T-cell (primary cell): Measurements from ENCODE around the gene MBL2. TPM values are rescaled to one million over a fixed set of nuclear protein-coding genes. Genes with fewer than 3 reads are reported as not detected.

Source experiments
- ATAC-seq, 4 experiments: fragments of 200-7000 bp in 3 of 4; fragments of 150-1000 bp in 1 of 4; cut with Tn5 transposase; replicated peaks in 1 of 4; 1 replicate in 3 of 4; 2 replicates in 1 of 4; pipeline ENCODE4 v1.10.0; 2021; ENCODE audit warnings: moderate library complexity in 3 of 4, mild to moderate bottlenecking in 2 of 4, moderate number of reproducible peaks in 1 of 4
- CTCF ChIA-PET, 2 donors: fragments of 300-600 bp; sonication (Branson Sonifier 250); formaldehyde crosslinking; loops; one replicate each; lab custom pipeline; 2022; ENCODE audit warnings: antibody characterized with exemption in 2 of 2; lab: Charles Lee
- POLR2A ChIA-PET, 2 donors: fragments of 300-600 bp; sonication (Branson Sonifier 250); formaldehyde crosslinking; loops; one replicate each; lab custom pipeline; 2022; ENCODE audit warnings: antibody characterized with exemption in 2 of 2; lab: Charles Lee
- DNase-seq, 35 experiments: peaks; one replicate each; pipeline versions ENCODE4 v3.0.0 to v3.0.0-alpha.2; 2013 to 2023
- H3K27ac ChIP-seq: one replicate; pipeline ENCODE4 v1.5.1; 2013; ENCODE audit warnings: low read length
- H3K27me3 ChIP-seq, 2 experiments: replicated peaks in 1 of 2; 1 replicate in 1 of 2; 2 replicates in 1 of 2; pipeline versions ENCODE4 v1.6.1 to v1.7.0; 2013; ENCODE audit warnings: low read length in 1 of 2, mixed read lengths in 1 of 2; ENCODE audit not compliant: control insufficient read depth in 2 of 2, insufficient read depth in 2 of 2; ENCODE audit errors: extremely low read depth in 1 of 2
- H3K36me3 ChIP-seq, 2 donors: 1 replicate in 1 of 2; 2 replicates in 1 of 2; pipeline versions ENCODE4 v1.6.1 to v1.7.0; 2013; ENCODE audit warnings: low read length in 1 of 2; ENCODE audit not compliant: control insufficient read depth in 2 of 2, insufficient read depth in 1 of 2; ENCODE audit errors: extremely low read depth in 1 of 2
- H3K4me1 ChIP-seq, 2 experiments: 1 replicate in 1 of 2; 2 replicates in 1 of 2; pipeline versions ENCODE4 v1.6.1 to v1.7.0; 2013; ENCODE audit warnings: low read length in 2 of 2, mixed read lengths in 1 of 2; ENCODE audit not compliant: insufficient read depth in 2 of 2, control insufficient read depth in 1 of 2; ENCODE audit errors: extremely low read depth in 1 of 2
- H3K4me3 ChIP-seq, 2 donors: 1 replicate in 1 of 2; 2 replicates in 1 of 2; pipeline versions ENCODE4 v1.5.1 to v1.7.0; 2013; ENCODE audit warnings: mild to moderate bottlenecking in 2 of 2, low read length in 1 of 2, moderate library complexity in 1 of 2; ENCODE audit not compliant: control insufficient read depth in 1 of 2; ENCODE audit errors: extremely low read depth in 1 of 2
- H3K9me3 ChIP-seq: 2 replicates; pipeline ENCODE4 v1.7.0; 2013
- H3K27ac Mint-ChIP-seq, 2 donors: one replicate each; pipeline ENCODE4 v1.8.0; 2020 to 2021; ENCODE audit warnings: mild to moderate bottlenecking in 2 of 2, mixed read lengths in 2 of 2
- H3K27me3 Mint-ChIP-seq, 2 donors: one replicate each; pipeline ENCODE4 v1.8.0; 2021 to 2022; ENCODE audit warnings: mixed read lengths in 2 of 2
- H3K36me3 Mint-ChIP-seq: one replicate; pipeline ENCODE4 v1.8.0; 2021; ENCODE audit warnings: mixed read lengths
- H3K4me1 Mint-ChIP-seq, 3 donors: one replicate each; pipeline ENCODE4 v1.8.0; 2020 to 2022; ENCODE audit warnings: mixed read lengths in 3 of 3, mild to moderate bottlenecking in 1 of 3
- H3K4me3 Mint-ChIP-seq, 3 donors: one replicate each; pipeline ENCODE4 v1.8.0; 2020 to 2022; ENCODE audit warnings: mild to moderate bottlenecking in 3 of 3, mixed read lengths in 3 of 3, moderate library complexity in 3 of 3
- H3K9me3 Mint-ChIP-seq, 3 donors: one replicate each; pipeline ENCODE4 v1.8.0; 2020 to 2022; ENCODE audit warnings: mixed read lengths in 3 of 3
- WGBS: methylation state at CpG from one replicate; pipeline ENCODE4 v1.1.5; 2013; ENCODE audit warnings: missing lambda C conversion rate; ENCODE audit not compliant: insufficient coverage; 5-methylcytosine and 5-hydroxymethylcytosine counted together
- total RNA-seq, 35 experiments: library from RNA in 6 of 35; stranded (reverse) in 6 of 35; fragments of 120-200 nt in 1 of 35; gene quantifications; one replicate each; pipeline versions ENCODE4 v1.2.1 to v1.2.4 and lab custom pipeline; 2013 to 2026

Gene MBL2
- total RNA-seq, 5 donors from 2014 or later (not counting 1 experiment from before 2014, with no cell fraction given), result 0.10 TPM; not detected in 4

GRCh38 chr10:52746169-52746568, 26.4 kb downstream of the MBL2 start:
- Mint-ChIP-seq H3K27me3 (no peaks in the 10 kb centered on the region), H3K4me1 (no peaks in the 10 kb centered on the region), H3K36me3 (no peaks in the 10 kb centered on the region), H3K27ac (no peak overlapping the region), H3K4me3 (no peak overlapping the region), H3K9me3 (peaks cover 0 to 9% (median 7%) of the 10 kb centered on the region in 3 donors)
- no peak overlapping the region for H3K4me3 ChIP-seq
- CTCF ChIA-PET, result no interaction called here
- DNase-seq (no peak), ATAC-seq (no peak)
- no peaks in the 10 kb centered on the region for H3K4me1 ChIP-seq
- H3K36me3 ChIP-seq, result no peaks in the 10 kb centered on the region
- H3K27me3 ChIP-seq, result no peaks in the 10 kb centered on the region
- H3K27ac ChIP-seq, result no peak overlapping the region
- H3K9me3 ChIP-seq, result no peaks in the 10 kb centered on the region
- WGBS, result 93% methylated on average over 2 of the region's 5 CpGs
- POLR2A ChIA-PET, result no interaction called here

- CTCF ChIA-PET, result interaction anchor here in 1 of 2 donors (0.6 kb wide), 1 partner anchor 85 kb away, joined by 4 read pairs; no protein-coding TSS in a partner anchor
- no peaks in the 10 kb centered on the region for H3K36me3 Mint-ChIP-seq
- no peaks in the 10 kb centered on the region for H3K4me1 ChIP-seq
- DNase-seq (no peak), ATAC-seq (no peak)
- H3K36me3 ChIP-seq, result no peaks in the 10 kb centered on the region
- H3K9me3 ChIP-seq, result no peaks in the 10 kb centered on the region
- WGBS, result 73% methylated on average over 5 of the region's 8 CpGs
- H3K4me1 Mint-ChIP-seq, result no peaks in the 10 kb centered on the region
- H3K27me3 ChIP-seq, result no peaks in the 10 kb centered on the region
- H3K9me3 Mint-ChIP-seq, result peaks cover 0 to 9% (median 3%) of the 10 kb centered on the region in 3 donors
- H3K27ac Mint-ChIP-seq, result no peak overlapping the region
- H3K4me3 Mint-ChIP-seq, result no peak overlapping the region
- no peaks in the 10 kb centered on the region for H3K27me3 Mint-ChIP-seq
- no peak overlapping the region for H3K27ac ChIP-seq
- POLR2A ChIA-PET, result no interaction called here
- no peak overlapping the region for H3K4me3 ChIP-seq
These were observed 28.4 kb downstream of the MBL2 start for GRCh38 chr10:52744057-52744805.

GRCh38 chr10:52742731-52743130, 29.9 kb downstream of the MBL2 start:
- Mint-ChIP-seq H3K27ac (no peak overlapping the region), H3K27me3 (no peaks in the 10 kb centered on the region), H3K4me3 (no peak overlapping the region), H3K36me3 (no peaks in the 10 kb centered on the region), H3K9me3 (peaks cover 0 to 2% (median 0%) of the 10 kb centered on the region in 3 donors), H3K4me1 (no peaks in the 10 kb centered on the region)
- H3K4me3 ChIP-seq, result no peak overlapping the region
- DNase-seq, result no peak
- H3K36me3 ChIP-seq, result no peaks in the 10 kb centered on the region
- H3K4me1 ChIP-seq, result no peaks in the 10 kb centered on the region
- WGBS, result 17% methylated on average over 1 of the region's 3 CpGs
- H3K27me3 ChIP-seq, result no peaks in the 10 kb centered on the region
- ChIA-PET POLR2A (no interaction called here), CTCF (no interaction called here)
- no peak for ATAC-seq
- no peak overlapping the region for H3K27ac ChIP-seq
- H3K9me3 ChIP-seq, result no peaks in the 10 kb centered on the region

- WGBS, result 93% methylated on average over 2 of the region's 2 CpGs
These were observed 30.7 kb downstream of the MBL2 start for GRCh38 chr10:52741851-52742250.

GRCh38 chr10:52740913-52741675, 31.5 kb downstream of the MBL2 start:
- no peaks in the 10 kb centered on the region for H3K36me3 Mint-ChIP-seq

More at GRCh38 chr10:52741851-52742250, 30.7 kb downstream of the MBL2 start:
- H3K4me1 ChIP-seq, result no peaks in the 10 kb centered on the region
- H3K9me3 ChIP-seq, result no peaks in the 10 kb centered on the region
- CTCF ChIA-PET, result no interaction called here
- Mint-ChIP-seq H3K27ac (no peak overlapping the region), H3K36me3 (no peaks in the 10 kb centered on the region), H3K9me3 (no peaks in the 10 kb centered on the region), H3K27me3 (no peaks in the 10 kb centered on the region), H3K4me3 (no peak overlapping the region), H3K4me1 (no peaks in the 10 kb centered on the region)
- H3K27me3 ChIP-seq, result no peaks in the 10 kb centered on the region
- DNase-seq (no peak), ATAC-seq (no peak)
- POLR2A ChIA-PET, result no interaction called here
- H3K27ac ChIP-seq, result no peak overlapping the region
- no peak overlapping the region for H3K4me3 ChIP-seq
- no peaks in the 10 kb centered on the region for H3K36me3 ChIP-seq

GRCh38 chr10:52740155-52740549, 32.4 kb downstream of the MBL2 start:
- ChIA-PET POLR2A (no interaction called here), CTCF (no interaction called here)
- Mint-ChIP-seq H3K27me3 (no peaks in the 10 kb centered on the region), H3K9me3 (peaks cover 0 to under 1% (median 0%) of the 10 kb centered on the region in 3 donors), H3K27ac (no peak overlapping the region), H3K4me3 (no peak overlapping the region), H3K36me3 (no peaks in the 10 kb centered on the region), H3K4me1 (no peaks in the 10 kb centered on the region)
- no peak for ATAC-seq
- Histone ChIP-seq H3K4me3 (no peak overlapping the region), H3K27ac (no peak overlapping the region), H3K27me3 (no peaks in the 10 kb centered on the region), H3K36me3 (no peaks in the 10 kb centered on the region), H3K4me1 (no peaks in the 10 kb centered on the region), H3K9me3 (no peaks in the 10 kb centered on the region)
- WGBS, result 85% methylated on average over 1 of the region's 1 CpG
- no peak for DNase-seq

More at GRCh38 chr10:52740913-52741675, 31.5 kb downstream of the MBL2 start:
- Histone ChIP-seq H3K4me3 (no peak overlapping the region), H3K4me1 (no peaks in the 10 kb centered on the region), H3K36me3 (no peaks in the 10 kb centered on the region), H3K9me3 (no peaks in the 10 kb centered on the region), H3K27ac (no peak overlapping the region), H3K27me3 (no peaks in the 10 kb centered on the region)
- CTCF ChIA-PET, result interaction anchor here in 1 of 2 donors (0.6 kb wide), 1 partner anchor 948 kb away, joined by 5 read pairs; no protein-coding TSS in a partner anchor
- ATAC-seq (no peak), DNase-seq (peak in 6 of 35 experiments; percentile 1 to 21 (median 6))
- Mint-ChIP-seq H3K9me3 (no peaks in the 10 kb centered on the region), H3K4me3 (no peak overlapping the region), H3K4me1 (no peaks in the 10 kb centered on the region), H3K27me3 (no peaks in the 10 kb centered on the region), H3K27ac (no peak overlapping the region)
- WGBS, result 53% methylated on average over 4 of the region's 5 CpGs
- POLR2A ChIA-PET, result no interaction called here
